Measurements from ENCODE around the gene TXNL1. TPM values are rescaled to one million over a fixed set of nuclear protein-coding genes. Genes with fewer than 3 reads are reported as not detected.
"Not testable (repeated sequence)": the region's sequence is repeated elsewhere in the genome, so short reads cannot be mapped to it uniquely, and the experiment has no call there.

The TXNL1 gene
- polyA plus RNA-seq, 3 donors, result 95.3 to 103 (median 95.9) TPM

GRCh38 chr18:56575819-56576663, 62.4 kb downstream of the TXNL1 start:
- DNase-seq, result peak; percentile 67

- peak; percentile 48 for DNase-seq
These were observed 63.5 kb downstream of the TXNL1 start for GRCh38 chr18:56574861-56575260.

- not testable (repeated sequence) for DNase-seq
These were observed 66.1 kb downstream of the TXNL1 start for GRCh38 chr18:56572267-56572666.

DNA sequence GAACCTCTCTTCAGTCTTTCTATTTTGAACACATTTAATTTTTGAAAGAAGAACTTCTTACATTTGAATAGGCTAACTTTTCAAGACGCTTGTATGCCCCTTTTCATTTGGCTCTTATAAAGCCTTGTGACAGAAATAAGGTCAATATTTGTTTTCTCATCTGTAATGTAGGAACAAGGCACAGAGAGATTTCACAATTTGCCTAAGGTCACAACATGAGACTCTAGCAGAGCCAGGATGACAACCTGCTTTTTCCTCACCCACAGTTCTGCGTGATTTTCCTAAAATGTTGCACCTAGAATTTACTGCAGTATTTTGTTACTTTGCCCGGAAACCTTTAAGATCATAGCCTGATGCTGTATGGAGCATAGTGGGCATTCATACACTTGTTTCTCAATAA, 67.4 kb downstream of the TXNL1 start:
- no peak for DNase-seq

GRCh38 chr18:56569416-56569815, 69.0 kb downstream of the TXNL1 start:
- DNase-seq, result no peak

DNA sequence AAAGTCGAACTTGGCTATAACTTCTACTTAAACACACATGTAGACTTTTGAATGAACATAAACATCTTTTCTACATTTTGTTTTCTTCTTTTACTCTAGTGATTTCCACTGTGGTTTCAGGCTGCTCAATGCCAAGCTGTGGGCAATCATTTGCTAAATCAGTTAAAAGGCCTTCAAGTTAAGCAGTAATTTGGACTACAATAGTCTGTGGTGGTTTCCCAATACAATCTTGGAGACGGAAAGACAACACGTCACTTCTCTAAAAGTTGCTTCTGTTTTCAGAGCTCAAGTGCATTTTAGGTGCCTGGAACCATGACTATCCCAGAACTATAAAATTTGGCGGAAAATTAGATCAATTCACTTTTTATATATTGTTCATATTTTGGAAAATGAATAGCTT, 69.4 kb downstream of the TXNL1 start:
- DNase-seq, result no peak

GRCh38 chr18:56565551-56566345, 72.6 kb downstream of the TXNL1 start:
- no peak for DNase-seq

GRCh38 chr18:56565046-56565445, 73.3 kb downstream of the TXNL1 start:
- no peak for DNase-seq

DNA sequence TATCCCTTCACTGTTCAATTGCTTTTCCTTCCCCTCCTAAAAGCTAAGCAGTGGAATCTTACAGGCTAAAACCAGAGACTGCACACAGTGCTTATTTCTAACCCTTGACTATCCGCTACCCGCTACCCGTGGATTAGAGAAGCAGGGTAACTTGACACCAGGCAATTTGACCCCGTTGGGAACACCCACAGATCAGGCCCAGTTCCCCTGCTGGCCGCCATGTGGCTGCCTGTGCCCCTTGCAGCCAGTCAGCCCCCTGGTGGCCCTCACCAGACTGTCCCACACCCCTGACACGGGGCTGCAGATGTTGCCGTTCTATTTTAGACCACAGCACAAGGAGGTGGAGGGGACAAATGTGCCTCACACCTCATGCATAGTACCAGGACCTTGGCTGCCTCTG, 74.8 kb downstream of the TXNL1 start:
- DNase-seq, result peak; percentile 22

DNA sequence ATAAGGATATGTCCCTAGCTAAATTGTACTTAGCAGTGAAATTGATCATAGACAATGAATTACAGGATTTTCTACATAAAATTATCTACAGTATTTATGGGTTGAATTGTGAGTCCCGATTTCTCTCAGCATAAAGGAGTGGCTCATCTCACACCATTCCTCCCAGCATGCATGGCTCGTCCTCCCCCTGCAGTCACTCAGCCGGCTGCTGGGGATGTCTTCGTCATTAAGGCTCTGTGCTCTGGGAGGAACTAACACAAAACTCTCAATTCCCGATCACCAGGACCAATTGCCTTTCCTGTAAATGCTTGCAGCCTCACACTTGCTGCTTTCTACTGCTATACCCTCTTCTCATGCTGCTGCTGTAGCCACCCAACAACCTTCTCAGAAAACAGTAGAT, 75.9 kb downstream of the TXNL1 start:
- DNase-seq, result no peak

DNA sequence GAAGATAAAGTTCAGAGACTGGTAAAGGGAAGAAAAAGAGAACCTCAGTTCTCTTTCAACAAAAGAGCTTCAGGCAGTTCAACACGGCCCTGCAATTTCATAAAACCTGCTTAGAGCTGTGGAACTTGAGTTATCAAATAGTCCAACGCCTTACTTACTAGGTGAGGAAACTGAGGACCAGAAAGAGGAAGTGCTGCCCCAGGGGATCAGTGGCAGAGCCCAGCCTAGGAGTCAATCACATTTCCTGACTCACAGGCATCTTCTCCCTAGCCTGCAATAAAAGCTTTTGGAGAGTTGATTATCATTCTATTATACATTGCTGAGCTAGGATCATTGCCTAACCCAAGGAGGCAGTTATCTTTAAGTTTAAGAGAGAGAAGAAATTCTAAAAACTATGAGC, 77.4 kb downstream of the TXNL1 start:
- no peak for DNase-seq

DNA sequence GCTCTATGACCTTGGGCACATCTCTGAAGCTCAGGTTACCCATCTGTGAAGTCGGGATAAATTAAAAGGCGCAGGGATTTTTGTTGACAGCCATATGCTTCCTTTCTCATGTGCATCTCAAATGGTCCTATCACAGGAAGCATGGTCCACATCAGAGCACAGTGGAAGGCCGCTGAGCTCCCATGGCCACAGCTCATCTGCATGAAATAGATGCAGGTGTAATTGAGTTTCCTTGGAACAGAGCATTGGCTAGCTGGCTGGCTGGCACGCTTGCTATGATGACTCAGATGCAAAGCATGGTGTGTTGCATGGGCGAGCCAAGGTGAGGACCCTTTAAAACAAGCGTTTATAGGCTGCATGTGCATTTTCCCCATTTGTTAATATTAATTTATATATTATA, 79.3 kb downstream of the TXNL1 start:
- no peak for DNase-seq

DNA sequence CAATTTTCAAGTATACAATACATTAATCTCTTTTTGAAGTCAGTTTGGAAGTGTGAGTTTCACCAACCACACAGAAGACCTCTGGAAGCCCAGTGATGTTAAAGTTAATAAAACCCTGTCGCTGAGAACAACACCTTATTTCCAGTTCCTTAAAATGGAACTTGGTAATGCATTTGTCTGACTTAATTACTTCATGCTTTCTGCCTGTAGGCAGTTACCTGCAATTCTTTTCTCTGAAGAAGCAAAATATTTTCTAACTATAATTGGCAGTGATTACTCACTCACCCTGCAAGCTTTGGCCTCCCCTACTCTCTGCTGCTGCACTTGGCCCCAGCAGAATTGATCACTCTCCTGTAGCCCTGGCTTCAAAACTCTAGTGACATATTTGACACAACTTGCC, 81.5 kb downstream of the TXNL1 start:
- no peak for DNase-seq

DNA sequence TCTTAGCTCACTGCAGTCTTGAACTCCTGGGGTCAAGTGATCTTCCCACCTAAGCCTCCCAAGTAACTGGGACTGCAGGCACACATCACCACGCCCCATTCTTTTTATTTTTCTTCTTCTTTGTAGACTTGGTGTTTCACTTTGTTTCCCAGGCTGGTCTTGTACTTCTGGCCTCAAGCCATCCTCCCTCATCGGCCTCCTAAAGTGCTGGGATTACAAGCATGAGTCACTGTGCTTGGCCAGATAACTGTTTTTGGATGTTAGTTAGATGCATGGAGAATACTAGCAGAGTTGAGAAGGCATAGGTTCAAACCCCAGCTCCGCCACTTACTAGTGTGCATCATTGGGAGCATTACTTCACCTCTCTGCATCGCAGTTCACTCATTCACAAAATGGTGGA, 88.3 kb downstream of the TXNL1 start:
- DNase-seq, result no peak

Other genes starting within 250 kb of the TXNL1 start
- 10 to 100 TPM; 10.2 to 11.7 (median 10.5) TPM for gene WDR7, start 12.8 kb upstream of the TXNL1 start, polyA plus RNA-seq (ENCODE audit: insufficient read length in 3 of 3)

All from renal pelvis (tissue), 4 donors.